SJSA1 (cell line): ENCODE data around the gene WAS. TPM values are rescaled to one million over a fixed set of nuclear protein-coding genes. Genes with fewer than 3 reads are reported as not detected.

Source experiments
- DNase-seq, 2 experiments: peaks; one replicate each; pipeline ENCODE4 v3.0.0-alpha.2; 2015 to 2020; ENCODE audit warnings: low spot score in 2 of 2, low read depth in 1 of 2
- H3K27ac ChIP-seq: fragments of 250-450 bp; sonication (Bioruptor Pico); 2 replicates; pipeline ENCODE4 v1.5.1; 2020; ENCODE audit warnings: mild to moderate bottlenecking, moderate library complexity
- H3K27me3 ChIP-seq: fragments of 250-450 bp; sonication (Bioruptor Pico); replicated peaks from 2 replicates; pipeline ENCODE4 v1.5.1; 2020; ENCODE audit warnings: mild to moderate bottlenecking, moderate library complexity
- H3K36me3 ChIP-seq: fragments of 250-450 bp; sonication (Bioruptor Pico); 2 replicates; pipeline ENCODE4 v1.5.1; 2020; ENCODE audit warnings: mild to moderate bottlenecking
- H3K4me1 ChIP-seq: fragments of 250-450 bp; sonication (Bioruptor Pico); replicated peaks from 2 replicates; pipeline ENCODE4 v1.6.1; 2021; ENCODE audit warnings: mild to moderate bottlenecking
- H3K4me3 ChIP-seq: fragments of 250-450 bp; sonication (Bioruptor Pico); 2 replicates; pipeline ENCODE4 v1.5.1; 2020; ENCODE audit warnings: mild to moderate bottlenecking
- H3K9me3 ChIP-seq: fragments of 250-450 bp; sonication (Bioruptor Pico); replicated peaks from 2 replicates; pipeline ENCODE4 v1.5.1; 2020; ENCODE audit warnings: mild to moderate bottlenecking
- total RNA-seq: library from RNA; depleted of rRNA; stranded (reverse); fragments of >200 nt; shearing (Covaris generic); gene quantifications from 2 replicates; pipeline ENCODE4 v1.2.3, GENCODE V29; 2014

The WAS gene
- total RNA-seq, 1 experiment from 2014 or later, result not detected

DNA sequence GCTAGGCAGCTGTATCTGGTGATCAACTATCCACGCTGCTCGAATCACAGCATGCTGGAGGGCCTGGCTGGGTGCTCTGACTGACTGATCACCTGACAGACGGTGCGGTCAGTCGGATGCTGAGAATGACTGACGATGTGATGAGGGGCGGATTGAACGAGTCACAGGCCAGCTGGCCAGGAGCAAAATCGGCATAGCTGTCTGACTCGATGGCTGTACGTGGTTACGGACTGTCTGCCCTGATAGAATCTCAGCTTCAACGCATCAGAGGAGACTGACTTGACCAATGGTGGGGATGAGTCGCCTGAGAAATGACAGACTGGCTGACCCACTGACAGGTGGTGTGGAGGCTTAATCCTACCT lies 11.9 kb downstream of the WAS start:
- H3K4me1 ChIP-seq, result peaks cover 15% of the 10 kb centered on the region
- peaks cover 21% of the 10 kb centered on the region for H3K36me3 ChIP-seq
- H3K9me3 ChIP-seq, result no peaks in the 10 kb centered on the region
- peak overlapping the region; percentile 77 for H3K4me3 ChIP-seq
- no peaks in the 10 kb centered on the region for H3K27me3 ChIP-seq
- DNase-seq, result no peak
- H3K27ac ChIP-seq, result peak overlapping the region; percentile 21

DNA sequence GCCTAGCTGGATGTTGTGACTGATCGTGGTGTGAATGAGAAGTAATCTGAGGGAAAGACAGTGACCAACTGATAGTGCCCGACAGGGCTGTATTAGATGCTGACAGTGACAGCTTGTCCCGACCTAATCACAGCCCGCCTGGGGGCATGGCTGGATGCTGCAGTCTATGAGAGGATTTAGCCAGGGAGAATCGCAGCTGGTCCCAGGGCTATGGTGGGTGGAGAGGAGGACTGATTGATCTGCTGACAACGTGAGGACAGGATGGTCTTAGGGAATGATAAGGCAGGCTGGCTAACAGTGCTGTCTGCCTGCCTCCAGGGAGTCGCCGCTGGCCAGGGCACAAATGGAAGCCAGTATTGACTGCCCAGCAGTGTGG lies 12.3 kb downstream of the WAS start:
- Histone ChIP-seq H3K27ac (peak overlapping the region; percentile 98), H3K36me3 (peaks cover 25% of the 10 kb centered on the region), H3K4me3 (peak overlapping the region; percentile 77), H3K4me1 (peaks cover 15% of the 10 kb centered on the region), H3K27me3 (no peaks in the 10 kb centered on the region), H3K9me3 (no peaks in the 10 kb centered on the region)
- no peak for DNase-seq

DNA sequence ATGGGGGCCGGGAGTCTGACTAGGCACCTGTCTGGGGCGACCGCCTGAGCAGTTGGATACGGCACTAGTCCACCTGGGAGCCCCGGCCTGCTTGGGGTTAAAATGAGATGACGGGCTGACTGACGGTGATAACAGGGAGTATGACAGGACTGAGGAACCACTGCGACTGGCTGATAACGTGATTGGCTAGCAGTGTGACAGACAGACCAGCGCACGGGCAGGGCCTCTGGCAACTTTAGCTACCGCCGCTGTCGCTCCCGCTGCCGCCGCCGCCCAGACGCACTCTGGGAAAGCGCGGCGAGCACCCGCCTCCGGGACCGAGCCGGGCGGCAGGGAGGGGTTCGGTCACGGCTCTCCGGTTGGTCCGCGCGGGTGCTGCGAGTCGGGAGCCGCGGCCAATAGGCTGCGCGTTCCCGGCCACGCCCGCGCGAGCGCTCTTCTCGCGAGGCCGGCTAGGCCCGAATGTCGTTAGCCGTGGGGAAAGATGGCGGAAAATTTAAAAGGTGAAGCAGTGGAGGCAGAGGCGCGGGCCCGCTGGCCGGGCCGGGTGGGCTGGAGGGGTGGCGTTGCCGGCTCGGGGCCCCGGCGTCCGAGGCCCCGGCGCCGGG lies 12.8 kb downstream of the WAS start, which contains the start of gene SUV39H1:
TSS of gene SUV39H1 (plus strand) at position 434 of the 608 bp plus-strand sequence. CDS start at position 485, 51 bp downstream.
- Histone ChIP-seq H3K9me3 (no peaks in the 10 kb centered on the region), H3K4me1 (peaks cover 15% of the 10 kb centered on the region), H3K27me3 (no peaks in the 10 kb centered on the region), H3K27ac (peak within 1 kb of the TSS; percentile 98), H3K36me3 (peaks cover 30% of the 10 kb centered on the region), H3K4me3 (peak within 1 kb of the TSS; percentile 77)
- peak; percentile 82 to 86 for DNase-seq

GRCh38 chrX:48696909-48697727 lies 13.5 kb downstream of the WAS start:
- Histone ChIP-seq H3K27ac (peak overlapping the region; percentile 98), H3K4me1 (peaks cover 15% of the 10 kb centered on the region), H3K36me3 (peaks cover 34% of the 10 kb centered on the region), H3K4me3 (peak overlapping the region; percentile 77), H3K27me3 (no peaks in the 10 kb centered on the region), H3K9me3 (no peaks in the 10 kb centered on the region)
- peak; percentile 64 to 78 for DNase-seq

- no peak for DNase-seq
- Histone ChIP-seq H3K27ac (no peak overlapping the region), H3K4me3 (no peak overlapping the region), H3K4me1 (peaks cover 15% of the 10 kb centered on the region), H3K9me3 (no peaks in the 10 kb centered on the region), H3K27me3 (no peaks in the 10 kb centered on the region), H3K36me3 (peaks cover 45% of the 10 kb centered on the region)
These were observed 14.7 kb downstream of the WAS start for GRCh38 chrX:48698306-48698705.

DNA sequence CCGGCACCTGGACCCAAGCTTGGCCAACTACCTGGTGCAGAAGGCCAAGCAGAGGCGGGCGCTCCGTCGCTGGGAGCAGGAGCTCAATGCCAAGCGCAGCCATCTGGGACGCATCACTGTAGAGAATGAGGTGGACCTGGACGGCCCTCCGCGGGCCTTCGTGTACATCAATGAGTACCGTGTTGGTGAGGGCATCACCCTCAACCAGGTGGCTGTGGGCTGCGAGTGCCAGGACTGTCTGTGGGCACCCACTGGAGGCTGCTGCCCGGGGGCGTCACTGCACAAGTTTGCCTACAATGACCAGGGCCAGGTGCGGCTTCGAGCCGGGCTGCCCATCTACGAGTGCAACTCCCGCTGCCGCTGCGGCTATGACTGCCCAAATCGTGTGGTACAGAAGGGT lies 16.6 kb downstream of the WAS start:
- DNase-seq, result no peak
- no peaks in the 10 kb centered on the region for H3K27me3 ChIP-seq
- no peaks in the 10 kb centered on the region for H3K9me3 ChIP-seq
- no peak overlapping the region for H3K27ac ChIP-seq
- H3K4me1 ChIP-seq, result peaks cover 10% of the 10 kb centered on the region
- H3K36me3 ChIP-seq, result peaks cover 54% of the 10 kb centered on the region
- H3K4me3 ChIP-seq, result no peak overlapping the region

GRCh38 chrX:48700951-48701653 lies 17.5 kb downstream of the WAS start:
- no peak for DNase-seq
- Histone ChIP-seq H3K27ac (no peak overlapping the region), H3K27me3 (no peaks in the 10 kb centered on the region), H3K36me3 (peaks cover 56% of the 10 kb centered on the region), H3K9me3 (no peaks in the 10 kb centered on the region), H3K4me3 (no peak overlapping the region), H3K4me1 (peaks cover 1% of the 10 kb centered on the region)

DNA sequence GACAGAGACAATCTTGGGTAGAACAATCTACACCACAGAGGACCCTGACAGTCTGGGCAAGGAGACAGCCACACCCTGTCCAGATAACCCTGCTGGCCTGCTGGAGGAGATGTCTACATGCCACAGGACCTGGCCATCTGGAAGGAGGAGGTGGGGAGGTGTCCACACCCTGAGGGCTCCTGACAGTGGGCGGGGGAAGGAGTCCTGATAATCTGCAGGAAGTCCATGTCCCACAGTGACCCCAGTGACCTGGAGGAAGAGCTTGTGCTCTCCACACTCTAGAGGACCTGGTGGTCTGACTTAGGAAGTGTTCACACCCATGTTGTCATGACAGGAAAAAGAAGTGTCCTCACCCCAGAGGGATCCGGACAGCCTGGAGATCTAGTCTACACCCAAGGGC lies 18.4 kb downstream of the WAS start:
- no peak overlapping the region for H3K4me3 ChIP-seq
- no peaks in the 10 kb centered on the region for H3K4me1 ChIP-seq
- H3K27ac ChIP-seq, result no peak overlapping the region
- H3K27me3 ChIP-seq, result no peaks in the 10 kb centered on the region
- no peak for DNase-seq
- H3K9me3 ChIP-seq, result no peaks in the 10 kb centered on the region
- peaks cover 50% of the 10 kb centered on the region for H3K36me3 ChIP-seq

- DNase-seq, result no peak
- H3K4me1 ChIP-seq, result no peaks in the 10 kb centered on the region
- H3K27ac ChIP-seq, result no peak overlapping the region
- no peaks in the 10 kb centered on the region for H3K27me3 ChIP-seq
- peaks cover 52% of the 10 kb centered on the region for H3K36me3 ChIP-seq
- no peaks in the 10 kb centered on the region for H3K9me3 ChIP-seq
- no peak overlapping the region for H3K4me3 ChIP-seq
These were observed 19.1 kb downstream of the WAS start for GRCh38 chrX:48702716-48703115.

DNA sequence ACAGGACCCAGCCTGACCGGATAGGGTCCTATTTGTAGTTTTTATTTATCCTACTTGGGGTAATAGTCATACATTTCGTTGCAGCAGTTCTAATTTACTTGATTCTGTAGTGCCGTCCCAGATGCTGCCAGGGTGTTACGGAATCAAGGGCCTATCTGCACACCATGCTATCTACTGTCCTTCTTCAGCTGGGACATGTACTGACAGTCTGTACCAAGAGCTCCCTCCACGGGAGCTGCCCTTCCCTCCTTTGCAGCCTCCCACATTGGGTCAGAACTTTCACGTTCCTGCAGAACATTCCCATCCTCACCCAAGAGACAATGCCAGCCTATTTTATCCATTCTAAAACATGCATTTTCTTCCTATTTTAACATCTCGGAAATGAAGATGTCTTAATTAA lies 19.6 kb downstream of the WAS start:
- Histone ChIP-seq H3K27ac (no peak overlapping the region), H3K4me3 (no peak overlapping the region), H3K4me1 (no peaks in the 10 kb centered on the region), H3K27me3 (no peaks in the 10 kb centered on the region), H3K36me3 (peaks cover 54% of the 10 kb centered on the region), H3K9me3 (no peaks in the 10 kb centered on the region)
- DNase-seq, result no peak

- no peak overlapping the region for H3K4me3 ChIP-seq
- no peak for DNase-seq
- no peaks in the 10 kb centered on the region for H3K27me3 ChIP-seq
- no peaks in the 10 kb centered on the region for H3K4me1 ChIP-seq
- H3K36me3 ChIP-seq, result peaks cover 54% of the 10 kb centered on the region
- H3K27ac ChIP-seq, result no peak overlapping the region
- H3K9me3 ChIP-seq, result no peaks in the 10 kb centered on the region
These were observed 20.3 kb downstream of the WAS start for GRCh38 chrX:48703642-48704481.

- peaks cover 40% of the 10 kb centered on the region for H3K36me3 ChIP-seq
- no peaks in the 10 kb centered on the region for H3K27me3 ChIP-seq
- no peak overlapping the region for H3K4me3 ChIP-seq
- H3K9me3 ChIP-seq, result no peaks in the 10 kb centered on the region
- DNase-seq, result no peak
- H3K27ac ChIP-seq, result no peak overlapping the region
- H3K4me1 ChIP-seq, result no peaks in the 10 kb centered on the region
These were observed 22.3 kb downstream of the WAS start for GRCh38 chrX:48705871-48706270.

DNA sequence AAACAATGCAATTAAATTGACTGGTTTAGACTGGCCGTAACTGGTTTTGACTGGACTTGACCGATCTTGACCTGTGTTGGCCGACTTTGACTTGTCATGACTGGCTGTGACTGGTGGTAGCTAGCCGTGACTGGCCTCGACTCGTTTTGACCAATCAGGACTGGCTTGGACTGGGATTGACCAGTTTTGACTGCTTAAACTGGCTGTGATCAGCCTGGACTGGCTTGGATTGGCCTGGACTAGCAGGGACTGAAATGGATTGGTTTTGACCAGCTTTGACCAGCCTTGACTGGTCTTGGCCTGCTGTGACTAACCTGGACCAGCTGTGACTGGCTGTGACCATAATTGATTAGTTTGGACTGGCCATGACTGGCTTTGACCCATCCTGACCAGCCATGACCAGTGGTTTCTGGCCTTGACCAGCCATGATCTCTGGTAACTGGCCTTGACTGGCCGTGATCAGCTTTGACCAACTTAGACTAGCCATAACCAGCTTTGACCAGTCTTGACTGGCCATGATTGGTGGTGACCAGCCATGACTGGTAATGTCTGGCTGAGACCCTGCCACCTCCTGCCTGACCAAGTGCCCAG lies 26.0 kb downstream of the WAS start:
- no peaks in the 10 kb centered on the region for H3K27me3 ChIP-seq
- H3K4me3 ChIP-seq, result no peak overlapping the region
- no peak for DNase-seq
- peaks cover 16% of the 10 kb centered on the region for H3K36me3 ChIP-seq
- no peak overlapping the region for H3K27ac ChIP-seq
- H3K9me3 ChIP-seq, result no peaks in the 10 kb centered on the region
- peaks cover 27% of the 10 kb centered on the region for H3K4me1 ChIP-seq
